ENCODE results near the gene SLC28A1.
A peak's percentile ranks its signal among the peaks of the same experiment; 100 is the strongest.

DNA sequence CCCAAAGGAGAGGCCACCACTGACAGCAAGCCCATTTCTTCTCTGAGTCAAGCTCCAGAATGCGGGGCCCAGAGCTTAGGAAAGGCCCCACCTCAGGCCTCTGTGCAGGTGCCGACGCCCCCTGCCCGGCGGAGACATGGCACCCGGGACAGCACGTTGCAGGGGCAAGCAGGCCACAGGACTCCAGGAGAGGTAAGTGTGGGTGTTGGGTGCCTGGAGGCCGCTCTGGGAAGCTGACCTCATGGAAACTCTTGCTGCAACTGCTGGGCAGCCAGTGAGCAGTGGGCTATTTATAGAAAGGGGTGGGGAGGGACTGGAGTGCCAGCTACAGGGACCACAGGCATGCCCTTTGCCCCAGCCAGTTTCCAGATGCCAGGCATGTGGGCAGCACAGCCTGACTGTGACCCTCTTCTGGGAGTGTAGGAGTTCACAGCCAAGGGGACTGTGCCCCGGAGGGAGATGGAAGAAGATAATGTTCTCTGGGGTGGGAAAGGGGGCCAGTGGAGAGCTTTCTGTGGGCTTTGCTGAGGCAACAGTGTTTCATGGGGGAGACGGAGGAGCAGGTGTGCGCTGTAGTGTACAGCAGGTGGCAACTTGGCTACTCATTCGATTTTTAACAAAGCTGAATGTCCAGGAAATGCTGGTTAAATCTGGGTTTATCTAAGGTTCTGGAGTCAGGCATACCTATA is 43.6 kb upstream of the SLC28A1 start:
- TF ChIP-seq, protein P1, sequence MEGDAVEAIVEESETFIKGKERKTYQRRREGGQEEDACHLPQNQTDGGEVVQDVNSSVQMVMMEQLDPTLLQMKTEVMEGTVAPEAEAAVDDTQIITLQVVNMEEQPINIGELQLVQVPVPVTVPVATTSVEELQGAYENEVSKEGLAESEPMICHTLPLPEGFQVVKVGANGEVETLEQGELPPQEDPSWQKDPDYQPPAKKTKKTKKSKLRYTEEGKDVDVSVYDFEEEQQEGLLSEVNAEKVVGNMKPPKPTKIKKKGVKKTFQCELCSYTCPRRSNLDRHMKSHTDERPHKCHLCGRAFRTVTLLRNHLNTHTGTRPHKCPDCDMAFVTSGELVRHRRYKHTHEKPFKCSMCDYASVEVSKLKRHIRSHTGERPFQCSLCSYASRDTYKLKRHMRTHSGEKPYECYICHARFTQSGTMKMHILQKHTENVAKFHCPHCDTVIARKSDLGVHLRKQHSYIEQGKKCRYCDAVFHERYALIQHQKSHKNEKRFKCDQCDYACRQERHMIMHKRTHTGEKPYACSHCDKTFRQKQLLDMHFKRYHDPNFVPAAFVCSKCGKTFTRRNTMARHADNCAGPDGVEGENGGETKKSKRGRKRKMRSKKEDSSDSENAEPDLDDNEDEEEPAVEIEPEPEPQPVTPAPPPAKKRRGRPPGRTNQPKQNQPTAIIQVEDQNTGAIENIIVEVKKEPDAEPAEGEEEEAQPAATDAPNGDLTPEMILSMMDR (IDR thresholded peaks at IDR 0.05), result no peak
- TF ChIP-seq EP300 (IDR thresholded peaks at IDR 0.05), result peak in 1 of 2 donors; percentile 71
- no peak for TF ChIP-seq POLR2A (IDR thresholded peaks at IDR 0.05)
